HG03097 (cell line): ENCODE data around the gene RNF8.
"Not testable (repeated sequence)": the region's sequence is repeated elsewhere in the genome, so short reads cannot be mapped to it uniquely, and the experiment has no call there.

Source experiments
- ATAC-seq: cut with Tn5 transposase; IDR thresholded peaks from one replicate; pipeline ENCODE4 v1.9.1; 2021; ENCODE audit not compliant: unreplicated experiment, low FRiP score

The RNF8 gene

GRCh38 chr6:37435816-37436215, 82.0 kb downstream of the RNF8 start:
- no peak for ATAC-seq

- no peak for ATAC-seq
These were observed 85.1 kb downstream of the RNF8 start for GRCh38 chr6:37438930-37439329.

GRCh38 chr6:37441651-37442050, 87.9 kb downstream of the RNF8 start:
- no peak for ATAC-seq

- ATAC-seq = no peak
These were observed 88.8 kb downstream of the RNF8 start for GRCh38 chr6:37442416-37443215.

- ATAC-seq = not testable (repeated sequence)
These were observed 89.4 kb downstream of the RNF8 start for GRCh38 chr6:37443216-37443542.
